ENCODE results near the gene CEMP1. TPM values are rescaled to one million over a fixed set of nuclear protein-coding genes. Genes with fewer than 3 reads are reported as not detected.

CEMP1 gene
- total RNA-seq, 2 donors from 2014 or later, result 0.63 TPM; not detected in 1

DNA sequence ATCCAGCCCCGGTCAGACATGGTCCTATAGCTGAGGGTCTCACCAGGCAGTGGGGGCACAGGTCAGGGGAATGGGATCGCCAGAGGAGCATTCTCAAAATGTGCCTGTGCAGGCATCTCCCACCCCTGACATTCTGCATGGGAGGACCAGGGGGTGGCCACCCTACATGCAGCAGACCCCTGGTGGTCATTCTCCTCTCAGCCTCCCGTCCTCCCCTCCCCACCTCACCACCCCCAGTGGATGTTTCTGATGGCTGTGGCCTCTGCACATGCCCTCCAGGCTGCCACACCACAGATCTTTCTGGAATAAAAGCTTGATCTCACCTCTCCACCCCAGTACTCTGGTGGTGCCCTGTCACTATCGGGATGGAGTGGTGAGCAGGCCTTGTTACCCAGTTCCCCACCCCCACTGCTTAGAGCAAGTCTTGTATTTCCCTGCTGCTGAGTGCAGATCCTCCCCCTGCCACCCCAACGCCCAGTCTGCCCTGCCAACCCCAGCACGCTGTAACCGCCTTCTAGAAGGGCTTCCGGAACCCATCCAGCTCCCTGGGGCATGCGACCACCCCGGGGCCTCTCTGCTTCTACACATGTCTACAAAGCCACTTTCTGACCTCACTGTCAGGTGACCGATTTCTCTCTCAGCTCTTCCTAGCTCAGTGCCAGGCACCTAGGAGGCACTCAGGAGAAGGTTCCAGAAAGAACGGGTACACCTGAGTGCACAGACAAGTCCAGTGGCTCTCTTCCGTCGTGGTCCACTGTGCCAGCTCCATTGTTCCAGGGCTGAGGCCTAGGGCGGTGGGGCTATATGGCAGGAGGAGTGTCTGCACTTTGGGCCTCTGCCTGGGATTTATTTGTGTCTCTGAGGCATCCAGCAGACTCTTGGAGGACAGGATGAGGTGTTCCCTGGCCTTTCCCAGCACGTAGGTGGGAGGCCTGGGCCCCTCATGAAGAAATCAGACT is 47.0 kb downstream of the CEMP1 start:
- peaks cover 9 to 23% of the 10 kb centered on the region in 2 donors for H3K4me1 ChIP-seq (ENCODE audit: control insufficient read depth in 1 of 2, low read depth in 2 of 2)
- DNase-seq (ENCODE audit: low spot score), result no peak
- no peaks in the 10 kb centered on the region for H3K36me3 ChIP-seq
- no peaks in the 10 kb centered on the region for H3K27me3 ChIP-seq (replicated peaks; ENCODE audit: insufficient read depth)
- no peak overlapping the region for H3K27ac ChIP-seq
- no peak overlapping the region for H3K4me3 ChIP-seq
- no peaks in the 10 kb centered on the region for H3K9me3 ChIP-seq
- TF ChIP-seq, protein P1, sequence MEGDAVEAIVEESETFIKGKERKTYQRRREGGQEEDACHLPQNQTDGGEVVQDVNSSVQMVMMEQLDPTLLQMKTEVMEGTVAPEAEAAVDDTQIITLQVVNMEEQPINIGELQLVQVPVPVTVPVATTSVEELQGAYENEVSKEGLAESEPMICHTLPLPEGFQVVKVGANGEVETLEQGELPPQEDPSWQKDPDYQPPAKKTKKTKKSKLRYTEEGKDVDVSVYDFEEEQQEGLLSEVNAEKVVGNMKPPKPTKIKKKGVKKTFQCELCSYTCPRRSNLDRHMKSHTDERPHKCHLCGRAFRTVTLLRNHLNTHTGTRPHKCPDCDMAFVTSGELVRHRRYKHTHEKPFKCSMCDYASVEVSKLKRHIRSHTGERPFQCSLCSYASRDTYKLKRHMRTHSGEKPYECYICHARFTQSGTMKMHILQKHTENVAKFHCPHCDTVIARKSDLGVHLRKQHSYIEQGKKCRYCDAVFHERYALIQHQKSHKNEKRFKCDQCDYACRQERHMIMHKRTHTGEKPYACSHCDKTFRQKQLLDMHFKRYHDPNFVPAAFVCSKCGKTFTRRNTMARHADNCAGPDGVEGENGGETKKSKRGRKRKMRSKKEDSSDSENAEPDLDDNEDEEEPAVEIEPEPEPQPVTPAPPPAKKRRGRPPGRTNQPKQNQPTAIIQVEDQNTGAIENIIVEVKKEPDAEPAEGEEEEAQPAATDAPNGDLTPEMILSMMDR (IDR thresholded peaks at IDR 0.05), result no peak
- no peak for ATAC-seq (ENCODE audit: insufficient number of reproducible peaks, low FRiP score, low read depth)

DNA sequence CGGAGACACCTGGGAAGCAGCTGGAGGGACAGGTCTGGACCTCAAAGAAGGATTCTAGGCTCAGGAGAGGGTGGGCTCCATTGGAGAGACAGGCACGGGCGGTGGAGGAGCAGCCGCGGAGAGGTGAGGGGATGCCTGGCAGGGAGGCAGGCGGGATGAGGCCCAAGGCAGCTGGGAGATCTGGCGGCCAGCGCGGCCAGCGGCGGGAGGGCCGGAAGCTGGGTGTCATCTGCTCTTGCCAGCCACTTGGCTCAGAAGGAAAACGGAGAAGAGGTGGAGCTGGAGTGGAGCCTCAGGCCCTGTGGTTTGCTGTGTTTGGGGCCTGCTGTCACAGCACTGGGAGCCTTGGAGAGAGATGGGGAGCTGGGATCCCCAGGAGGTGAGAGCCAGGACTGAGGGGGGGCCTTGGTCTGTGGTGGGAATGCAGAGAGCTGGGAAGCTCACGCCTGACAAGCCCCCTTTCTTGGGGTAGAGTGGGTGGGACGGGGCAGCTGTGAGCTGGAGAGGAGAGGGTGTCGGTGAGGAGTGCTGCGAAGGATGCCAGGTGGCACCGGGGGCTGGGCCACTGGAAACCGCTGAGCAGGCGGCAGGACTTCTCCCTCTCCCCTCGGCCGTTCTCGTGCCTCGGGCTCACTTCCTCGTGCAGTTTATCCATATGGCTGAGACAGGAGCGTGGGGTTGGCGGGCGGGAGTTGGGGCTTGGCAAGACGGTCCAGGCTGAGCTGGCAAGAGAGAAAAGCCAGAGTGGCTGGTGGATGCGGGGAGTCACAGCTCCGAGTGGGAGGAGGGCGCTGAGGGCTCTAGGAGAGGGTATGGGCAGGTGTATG is 48.3 kb downstream of the CEMP1 start:
- ATAC-seq (ENCODE audit: insufficient number of reproducible peaks, low FRiP score, low read depth) (peak; percentile 13), DNase-seq (ENCODE audit: low spot score) (no peak)
- Histone ChIP-seq H3K4me3 (peak overlapping the region; percentile 59), H3K9me3 (no peaks in the 10 kb centered on the region), H3K27me3 (replicated peaks; ENCODE audit: insufficient read depth) (no peaks in the 10 kb centered on the region), H3K27ac (peak overlapping the region; percentile 6 to 52), H3K4me1 (ENCODE audit: control insufficient read depth in 1 of 2, low read depth in 2 of 2) (peaks cover 9 to 23% of the 10 kb centered on the region in 2 donors), H3K36me3 (no peaks in the 10 kb centered on the region)
- TF ChIP-seq, protein P1 (IDR thresholded peaks at IDR 0.05), result no peak

DNA sequence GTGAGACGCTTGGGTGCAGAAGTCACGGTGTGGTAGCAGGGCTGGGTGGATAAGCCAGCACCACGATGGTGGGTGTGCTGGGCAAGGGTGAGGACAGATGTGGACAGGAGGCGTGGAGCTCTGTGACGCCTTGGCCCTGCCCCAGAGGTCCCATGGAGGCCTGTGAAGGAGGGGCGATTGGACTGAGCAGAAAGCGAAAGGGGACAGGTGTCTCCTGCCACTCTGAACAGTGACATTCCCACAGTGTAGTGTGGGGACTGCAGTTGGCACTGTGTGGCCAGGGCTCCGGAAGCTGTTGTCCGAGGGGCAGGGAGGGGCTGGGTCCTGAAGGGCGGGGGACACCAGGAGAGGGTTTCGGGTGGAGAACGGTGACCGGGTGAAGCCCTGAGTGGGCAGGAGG is 49.0 kb downstream of the CEMP1 start:
- peak overlapping the region; percentile 59 for H3K4me3 ChIP-seq
- no peaks in the 10 kb centered on the region for H3K36me3 ChIP-seq
- no peaks in the 10 kb centered on the region for H3K9me3 ChIP-seq
- H3K27ac ChIP-seq, result peak overlapping the region in 1 of 2 donors; percentile 16
- DNase-seq (ENCODE audit: low spot score) (no peak), ATAC-seq (ENCODE audit: insufficient number of reproducible peaks, low FRiP score, low read depth) (peak; percentile 4)
- H3K4me1 ChIP-seq (ENCODE audit: control insufficient read depth in 1 of 2, low read depth in 2 of 2), result peaks cover 9 to 23% of the 10 kb centered on the region in 2 donors
- H3K27me3 ChIP-seq (replicated peaks; ENCODE audit: insufficient read depth), result no peaks in the 10 kb centered on the region
- TF ChIP-seq, protein P1 (IDR thresholded peaks at IDR 0.05), result no peak

DNA sequence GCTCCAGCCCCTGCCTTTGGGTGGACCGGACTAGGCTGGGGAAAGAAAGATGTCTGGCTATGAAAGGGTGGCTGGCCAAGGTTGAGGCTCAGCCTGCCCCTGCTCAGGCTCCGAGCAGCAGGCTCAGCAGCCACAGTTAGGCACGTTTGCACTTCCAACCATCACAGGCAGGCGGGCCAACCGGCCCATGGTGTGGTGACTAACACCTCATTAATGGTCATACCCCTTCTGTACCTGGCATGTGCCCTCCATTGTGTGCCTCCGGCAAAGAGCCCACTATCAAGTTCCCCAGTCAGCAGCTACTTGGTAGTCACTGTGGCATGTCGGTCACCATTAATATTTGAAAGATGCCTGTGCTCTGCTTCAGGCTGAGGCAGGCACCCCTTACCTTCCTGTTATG is 49.5 kb downstream of the CEMP1 start:
- Histone ChIP-seq H3K27me3 (replicated peaks; ENCODE audit: insufficient read depth) (no peaks in the 10 kb centered on the region), H3K36me3 (no peaks in the 10 kb centered on the region), H3K27ac (peak overlapping the region in 1 of 2 donors; percentile 16), H3K4me3 (no peak overlapping the region), H3K4me1 (ENCODE audit: control insufficient read depth in 1 of 2, low read depth in 2 of 2) (peaks cover 9 to 23% of the 10 kb centered on the region in 2 donors), H3K9me3 (no peaks in the 10 kb centered on the region)
- ATAC-seq (ENCODE audit: insufficient number of reproducible peaks, low FRiP score, low read depth) (no peak), DNase-seq (ENCODE audit: low spot score) (no peak)
- TF ChIP-seq, protein P1 (IDR thresholded peaks at IDR 0.05), result no peak

DNA sequence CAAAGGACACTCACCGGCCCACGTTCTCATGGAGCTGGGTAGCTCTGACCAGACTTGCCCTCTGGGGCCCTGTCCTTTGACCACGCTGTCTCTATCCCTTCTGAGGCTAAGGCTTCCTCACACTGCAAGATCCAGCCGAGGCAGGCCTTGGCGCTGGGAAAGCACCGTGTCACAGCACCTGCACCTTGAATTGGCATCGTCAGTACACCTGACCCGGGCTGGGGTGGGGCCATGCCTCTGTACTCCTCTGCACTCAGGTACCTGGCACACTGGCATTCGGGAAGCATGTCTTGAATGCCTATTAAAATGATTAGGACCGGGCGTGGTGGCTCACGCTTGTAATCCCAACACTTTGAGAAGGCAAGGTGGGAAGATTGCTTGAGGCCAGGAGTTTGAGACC is 50.3 kb downstream of the CEMP1 start:
- no peak overlapping the region for H3K4me3 ChIP-seq
- H3K4me1 ChIP-seq (ENCODE audit: control insufficient read depth in 1 of 2, low read depth in 2 of 2), result peaks cover 10 to 26% of the 10 kb centered on the region in 2 donors
- H3K27ac ChIP-seq, result no peak overlapping the region
- no peaks in the 10 kb centered on the region for H3K9me3 ChIP-seq
- ATAC-seq (ENCODE audit: insufficient number of reproducible peaks, low FRiP score, low read depth) (no peak), DNase-seq (ENCODE audit: low spot score) (no peak)
- H3K27me3 ChIP-seq (replicated peaks; ENCODE audit: insufficient read depth), result no peaks in the 10 kb centered on the region
- H3K36me3 ChIP-seq, result no peaks in the 10 kb centered on the region
- TF ChIP-seq, protein P1 (IDR thresholded peaks at IDR 0.05), result no peak

All from thoracic aorta (tissue), 2 donors.